Nephron progenitor cell (in vitro differentiated cells): Measurements from ENCODE around the gene KEAP1.
A peak's percentile ranks its signal among the peaks of the same experiment; 100 is the strongest.
"Not testable (repeated sequence)": the region's sequence is repeated elsewhere in the genome, so short reads cannot be mapped to it uniquely, and the experiment has no call there.

ENCODE experiments used
- DNase-seq: peaks from one replicate; pipeline ENCODE4 v3.0.0; 2021
- H3K27ac Mint-ChIP-seq: 2 replicates; pipeline ENCODE4 v1.8.0; 2021; ENCODE audit warnings: mild to moderate bottlenecking, moderate library complexity, mixed read lengths
- H3K27me3 Mint-ChIP-seq: 2 replicates; pipeline ENCODE4 v1.8.0; 2021; ENCODE audit warnings: mild to moderate bottlenecking, low read depth, mixed read lengths; ENCODE audit not compliant: poor library complexity
- H3K36me3 Mint-ChIP-seq: 2 replicates; pipeline ENCODE4 v1.8.0; 2021; ENCODE audit warnings: low read depth, mixed read lengths
- H3K4me1 Mint-ChIP-seq: 2 replicates; pipeline ENCODE4 v1.8.0; 2021; ENCODE audit warnings: mixed read lengths
- H3K4me3 Mint-ChIP-seq: 2 replicates; pipeline ENCODE4 v1.8.0; 2021; ENCODE audit warnings: mild to moderate bottlenecking, moderate library complexity, mixed read lengths
- H3K9me3 Mint-ChIP-seq: 2 replicates; pipeline ENCODE4 v1.8.0; 2021; ENCODE audit warnings: mild to moderate bottlenecking, moderate library complexity, mixed read lengths
- CTCF ChIP-seq: fragments of 200-600 bp; sonication (generic); IDR thresholded peaks from 2 replicates; pipeline ENCODE4 v1.5.0; 2021; ENCODE audit warnings: antibody characterized with exemption

KEAP1 gene

GRCh38 chr19:10473192-10473591 is 30.0 kb downstream of the KEAP1 start:
- H3K36me3 Mint-ChIP-seq = no peaks in the 10 kb centered on the region
- no peaks in the 10 kb centered on the region for H3K9me3 Mint-ChIP-seq
- no peak overlapping the region for H3K4me3 Mint-ChIP-seq
- H3K4me1 Mint-ChIP-seq = peaks cover 17% of the 10 kb centered on the region
- TF ChIP-seq CTCF = no peak
- no peak overlapping the region for H3K27ac Mint-ChIP-seq
- peaks cover 32% of the 10 kb centered on the region for H3K27me3 Mint-ChIP-seq
- DNase-seq = no peak

GRCh38 chr19:10471909-10472308 is 31.2 kb downstream of the KEAP1 start:
- peaks cover 24% of the 10 kb centered on the region for H3K27me3 Mint-ChIP-seq
- H3K9me3 Mint-ChIP-seq = no peaks in the 10 kb centered on the region
- H3K4me3 Mint-ChIP-seq = no peak overlapping the region
- no peaks in the 10 kb centered on the region for H3K36me3 Mint-ChIP-seq
- no peak overlapping the region for H3K27ac Mint-ChIP-seq
- no peak for DNase-seq
- H3K4me1 Mint-ChIP-seq = peaks cover 21% of the 10 kb centered on the region
- TF ChIP-seq CTCF = peak; percentile 21

- Mint-ChIP-seq H3K4me3 (no peak overlapping the region), H3K27ac (no peak overlapping the region), H3K27me3 (peaks cover 11% of the 10 kb centered on the region), H3K36me3 (no peaks in the 10 kb centered on the region), H3K4me1 (peaks cover 17% of the 10 kb centered on the region), H3K9me3 (no peaks in the 10 kb centered on the region)
- no peak for DNase-seq
- no peak for TF ChIP-seq CTCF
Observed at GRCh38 chr19:10468133-10468532, 35.0 kb downstream of the KEAP1 start.

GRCh38 chr19:10467104-10467706 is 36.0 kb downstream of the KEAP1 start:
- DNase-seq = no peak
- H3K27ac Mint-ChIP-seq = peak overlapping the region; percentile 68

DNA sequence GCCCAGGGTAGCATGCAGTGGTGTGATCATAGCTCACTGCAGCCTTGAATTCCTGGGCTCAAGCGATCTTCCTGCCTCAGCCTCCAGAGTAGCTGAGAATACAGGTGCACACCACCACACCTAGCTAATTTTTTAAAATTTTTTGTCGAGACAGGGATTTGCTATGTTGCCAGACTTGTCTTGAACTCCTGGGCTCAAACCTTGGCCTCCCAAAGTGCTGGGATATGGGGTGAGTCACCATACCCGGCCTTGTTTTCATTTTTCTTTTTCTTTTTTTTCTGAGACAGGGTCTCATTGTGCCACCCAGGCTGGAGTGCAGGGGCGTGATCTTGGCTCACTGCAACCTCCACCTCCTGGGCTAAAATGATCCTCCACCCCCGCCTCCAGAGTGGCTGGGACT is 38.7 kb downstream of the KEAP1 start:
- peaks cover 27% of the 10 kb centered on the region for H3K4me1 Mint-ChIP-seq
- H3K27ac Mint-ChIP-seq = no peak overlapping the region
- peaks cover 12% of the 10 kb centered on the region for H3K27me3 Mint-ChIP-seq
- no peaks in the 10 kb centered on the region for H3K9me3 Mint-ChIP-seq
- H3K36me3 Mint-ChIP-seq = no peaks in the 10 kb centered on the region
- H3K4me3 Mint-ChIP-seq = no peak overlapping the region
- TF ChIP-seq CTCF = no peak
- DNase-seq = no peak

More at GRCh38 chr19:10467104-10467706, 36.0 kb downstream of the KEAP1 start:
- Mint-ChIP-seq H3K27me3 (peaks cover 15% of the 10 kb centered on the region), H3K36me3 (no peaks in the 10 kb centered on the region), H3K4me1 (peaks cover 21% of the 10 kb centered on the region), H3K4me3 (no peak overlapping the region), H3K9me3 (no peaks in the 10 kb centered on the region)
- no peak for TF ChIP-seq CTCF

GRCh38 chr19:10462557-10462956 is 40.6 kb downstream of the KEAP1 start:
- DNase-seq = no peak
- peaks cover 6% of the 10 kb centered on the region for H3K27me3 Mint-ChIP-seq
- H3K9me3 Mint-ChIP-seq = no peaks in the 10 kb centered on the region
- H3K4me1 Mint-ChIP-seq = peaks cover 27% of the 10 kb centered on the region
- H3K4me3 Mint-ChIP-seq = no peak overlapping the region
- no peak for TF ChIP-seq CTCF
- H3K36me3 Mint-ChIP-seq = no peaks in the 10 kb centered on the region
- no peak overlapping the region for H3K27ac Mint-ChIP-seq

DNA sequence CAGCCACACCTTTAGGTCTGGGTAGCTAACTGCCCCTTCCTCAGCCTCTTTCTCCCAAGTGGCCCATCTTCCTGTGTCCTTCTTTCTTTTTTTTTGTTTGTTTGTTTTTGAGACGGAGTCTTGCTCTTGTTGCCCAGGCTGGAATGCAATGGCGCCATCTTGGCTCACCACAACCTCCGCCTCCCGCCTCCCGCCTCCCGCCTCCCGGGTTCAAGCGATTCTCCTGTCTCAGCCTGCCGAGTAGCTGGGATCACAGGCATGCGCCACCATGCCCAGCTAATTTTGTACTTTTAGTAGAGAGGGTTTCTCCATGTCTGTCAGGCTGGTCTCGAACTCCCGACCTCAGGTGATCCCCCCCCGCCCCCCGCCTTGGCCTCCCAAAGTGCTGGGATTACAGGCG is 41.1 kb downstream of the KEAP1 start:
- H3K9me3 Mint-ChIP-seq, DNase-seq, H3K27me3 Mint-ChIP-seq, H3K27ac Mint-ChIP-seq, H3K36me3 Mint-ChIP-seq: not testable (repeated sequence)
- peaks cover 30% of the 10 kb centered on the region for H3K4me1 Mint-ChIP-seq
- peak overlapping the region; percentile 74 for H3K4me3 Mint-ChIP-seq
